ENCODE data around the gene SPEG. TPM values are rescaled to one million over a fixed set of nuclear protein-coding genes. Genes with fewer than 3 reads are reported as not detected.
A peak's percentile ranks its signal among the peaks of the same experiment; 100 is the strongest.

The SPEG gene
- total and polyA plus RNA-seq, 2 of the 13 experiments (the other 11 are each of a cell fraction or from before 2014, with no cell fraction given), result 0.18 to 0.24 TPM

GRCh38 chr2:219497495-219498279 is 63.0 kb downstream of the SPEG start (continued):
- TF ChIP-seq, protein P1, sequence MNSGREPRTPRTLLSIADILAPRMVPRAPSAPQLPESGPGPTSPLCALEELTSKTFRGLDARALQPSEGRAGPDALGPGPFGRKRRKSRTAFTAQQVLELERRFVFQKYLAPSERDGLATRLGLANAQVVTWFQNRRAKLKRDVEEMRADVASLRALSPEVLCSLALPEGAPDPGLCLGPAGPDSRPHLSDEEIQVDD (CRISPR knock-in tag; IDR thresholded peaks at IDR 0.05; ENCODE audit: borderline replicate concordance), result peak; percentile 76; the same call in 1 of the 2 replicates
- TF ChIP-seq FOXK2 (IDR thresholded peaks at IDR 0.05) (no peak), TFDP1 (CRISPR knock-in tag; IDR thresholded peaks at IDR 0.05; ENCODE audit: borderline replicate concordance) (peak; percentile 74; the same call in 1 of the 2 replicates), TOE1 (CRISPR knock-in tag; IDR thresholded peaks at IDR 0.05) (no peak), RARG (CRISPR knock-in tag; IDR thresholded peaks at IDR 0.05; ENCODE audit: low read depth) (no peak), HDAC1 (CRISPR knock-in tag; IDR thresholded peaks at IDR 0.05) (peak; percentile 34; the same call in 1 of the 2 replicates), ZNF570 (CRISPR knock-in tag; IDR thresholded peaks at IDR 0.05; ENCODE audit: borderline replicate concordance) (no peak), NPAS2 (CRISPR knock-in tag; IDR thresholded peaks at IDR 0.05; ENCODE audit: borderline replicate concordance) (no peak), TEAD3 (CRISPR knock-in tag; optimal IDR thresholded peaks at IDR 0.05; ENCODE audit: borderline replicate concordance) (peak; percentile 62), MLX (CRISPR knock-in tag; IDR thresholded peaks at IDR 0.05) (no peak), ZNF530 (CRISPR knock-in tag; IDR thresholded peaks at IDR 0.05; ENCODE audit: low read depth) (no peak), ZNF101 (CRISPR knock-in tag; IDR thresholded peaks at IDR 0.05; ENCODE audit: borderline replicate concordance, low read depth) (no peak), ZNF891 (CRISPR knock-in tag; IDR thresholded peaks at IDR 0.05) (peak; percentile 87; the same call in 1 of the 2 replicates), ZNF782 (CRISPR knock-in tag; IDR thresholded peaks at IDR 0.05; ENCODE audit: borderline replicate concordance) (no peak), ZNF251 (CRISPR knock-in tag; IDR thresholded peaks at IDR 0.05) (no peak; the same call in 1 of the 2 replicates), ZNF597 (CRISPR knock-in tag; IDR thresholded peaks at IDR 0.05) (no peak), ZNF550 (CRISPR knock-in tag; IDR thresholded peaks at IDR 0.05; ENCODE audit: borderline replicate concordance) (no peak; the same call in 1 of the 2 replicates), YY1 (IDR thresholded peaks at IDR 0.05; ENCODE audit: insufficient read depth, insufficient replicate concordance, low read depth, low read length) (no peak), SP5 (CRISPR knock-in tag; IDR thresholded peaks at IDR 0.05; ENCODE audit: borderline replicate concordance, low read depth) (peak; percentile 84), SYNCRIP (IDR thresholded peaks at IDR 0.05; ENCODE audit: insufficient read depth, low read depth, low read length) (no peak)
- TF ChIP-seq, protein P2, sequence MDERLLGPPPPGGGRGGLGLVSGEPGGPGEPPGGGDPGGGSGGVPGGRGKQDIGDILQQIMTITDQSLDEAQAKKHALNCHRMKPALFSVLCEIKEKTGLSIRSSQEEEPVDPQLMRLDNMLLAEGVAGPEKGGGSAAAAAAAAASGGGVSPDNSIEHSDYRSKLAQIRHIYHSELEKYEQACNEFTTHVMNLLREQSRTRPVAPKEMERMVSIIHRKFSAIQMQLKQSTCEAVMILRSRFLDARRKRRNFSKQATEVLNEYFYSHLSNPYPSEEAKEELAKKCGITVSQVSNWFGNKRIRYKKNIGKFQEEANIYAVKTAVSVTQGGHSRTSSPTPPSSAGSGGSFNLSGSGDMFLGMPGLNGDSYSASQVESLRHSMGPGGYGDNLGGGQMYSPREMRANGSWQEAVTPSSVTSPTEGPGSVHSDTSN (CRISPR knock-in tag; IDR thresholded peaks at IDR 0.05), result 0 out of 2 replicates have a peak, but pooled peaks have one; percentile 21
- TF ChIP-seq, protein P3, sequence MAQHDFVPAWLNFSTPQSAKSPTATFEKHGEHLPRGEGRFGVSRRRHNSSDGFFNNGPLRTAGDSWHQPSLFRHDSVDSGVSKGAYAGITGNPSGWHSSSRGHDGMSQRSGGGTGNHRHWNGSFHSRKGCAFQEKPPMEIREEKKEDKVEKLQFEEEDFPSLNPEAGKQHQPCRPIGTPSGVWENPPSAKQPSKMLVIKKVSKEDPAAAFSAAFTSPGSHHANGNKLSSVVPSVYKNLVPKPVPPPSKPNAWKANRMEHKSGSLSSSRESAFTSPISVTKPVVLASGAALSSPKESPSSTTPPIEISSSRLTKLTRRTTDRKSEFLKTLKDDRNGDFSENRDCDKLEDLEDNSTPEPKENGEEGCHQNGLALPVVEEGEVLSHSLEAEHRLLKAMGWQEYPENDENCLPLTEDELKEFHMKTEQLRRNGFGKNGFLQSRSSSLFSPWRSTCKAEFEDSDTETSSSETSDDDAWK (CRISPR knock-in tag; IDR thresholded peaks at IDR 0.05), result no peak
